ENCODE results near the gene KLHL35.

KLHL35 gene

GRCh38 chr11:75403037-75403436 is 30.0 kb downstream of the KLHL35 start:
- Histone ChIP-seq H3K27me3 (ENCODE audit: control insufficient read depth, insufficient read depth, low read length) (no peaks in the 10 kb centered on the region), H3K4me1 (ENCODE audit: control insufficient read depth, insufficient read depth, low read length) (peaks cover 6% of the 10 kb centered on the region), H3K27ac (ENCODE audit: low read depth, low read length) (no peak overlapping the region), H3K9ac (ENCODE audit: low read length) (no peak overlapping the region), H3K4me3 (ENCODE audit: low read length) (no peak overlapping the region), H3K36me3 (ENCODE audit: control insufficient read depth, insufficient read depth, low read length) (peaks cover 32% of the 10 kb centered on the region)

DNA sequence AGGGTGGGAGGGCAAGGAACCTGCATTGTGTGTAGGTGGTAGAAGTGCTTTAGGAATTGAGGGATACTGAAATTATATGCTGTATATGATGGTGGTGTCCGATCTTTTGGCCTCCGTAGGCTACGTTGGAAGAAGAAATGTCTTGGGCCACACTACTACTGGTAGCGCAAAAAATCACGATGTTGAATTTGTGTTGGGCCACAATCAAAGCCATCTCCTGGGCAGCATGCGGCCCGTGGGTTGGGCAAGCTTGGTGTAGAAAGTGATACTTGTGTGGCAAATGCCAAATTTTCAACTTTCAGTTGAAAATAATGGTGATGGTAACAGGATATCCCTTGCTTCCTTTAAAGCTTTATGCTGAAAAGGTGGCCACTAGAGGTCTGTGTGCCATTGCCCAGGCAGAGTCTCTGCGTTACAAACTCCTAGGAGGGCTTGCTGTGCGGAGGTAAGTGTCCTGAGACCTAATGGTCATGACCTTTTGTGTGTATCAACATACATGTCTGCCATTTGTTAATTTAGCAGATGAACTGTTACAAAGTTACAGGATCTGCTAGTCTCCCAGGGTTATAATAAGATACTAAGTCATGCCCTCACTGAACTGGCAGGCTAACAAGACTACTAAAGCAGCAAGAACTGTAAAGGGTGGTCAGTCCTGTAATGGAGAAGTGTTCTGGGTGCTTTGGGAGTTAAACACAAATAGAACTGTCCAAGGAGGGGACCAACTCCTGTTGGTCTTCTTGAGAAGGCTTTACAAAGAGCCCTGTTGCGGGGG is 30.8 kb downstream of the KLHL35 start:
- Histone ChIP-seq H3K36me3 (ENCODE audit: control insufficient read depth, insufficient read depth, low read length) (peaks cover 32% of the 10 kb centered on the region), H3K4me3 (ENCODE audit: low read length) (no peak overlapping the region), H3K4me1 (ENCODE audit: control insufficient read depth, insufficient read depth, low read length) (peaks cover 6% of the 10 kb centered on the region), H3K27me3 (ENCODE audit: control insufficient read depth, insufficient read depth, low read length) (no peaks in the 10 kb centered on the region), H3K27ac (ENCODE audit: low read depth, low read length) (no peak overlapping the region), H3K9ac (ENCODE audit: low read length) (no peak overlapping the region)

- no peaks in the 10 kb centered on the region for H3K27me3 ChIP-seq (ENCODE audit: control insufficient read depth, insufficient read depth, low read length)
- H3K36me3 ChIP-seq (ENCODE audit: control insufficient read depth, insufficient read depth, low read length), result peaks cover 21% of the 10 kb centered on the region
- H3K9ac ChIP-seq (ENCODE audit: low read length), result peak overlapping the region; percentile 63
- H3K4me1 ChIP-seq (ENCODE audit: control insufficient read depth, insufficient read depth, low read length), result peaks cover 6% of the 10 kb centered on the region
- peak overlapping the region; percentile 93 for H3K27ac ChIP-seq (ENCODE audit: low read depth, low read length)
- peak overlapping the region; percentile 80 for H3K4me3 ChIP-seq (ENCODE audit: low read length)
These were observed 32.7 kb downstream of the KLHL35 start for GRCh38 chr11:75400146-75400865.

GRCh38 chr11:75399344-75400145 is 33.5 kb downstream of the KLHL35 start, which contains the start of gene RPS3:
Gene RPS3 (plus strand): TSS chr11:75399518. CDS start chr11:75399548, 30 bp downstream.
- Histone ChIP-seq H3K4me3 (ENCODE audit: low read length) (peak within 1 kb of the TSS; percentile 80), H3K27ac (ENCODE audit: low read depth, low read length) (peak within 1 kb of the TSS; percentile 93), H3K27me3 (ENCODE audit: control insufficient read depth, insufficient read depth, low read length) (no peaks in the 10 kb centered on the region), H3K4me1 (ENCODE audit: control insufficient read depth, insufficient read depth, low read length) (peaks cover 6% of the 10 kb centered on the region), H3K9ac (ENCODE audit: low read length) (peak within 1 kb of the TSS; percentile 63), H3K36me3 (ENCODE audit: control insufficient read depth, insufficient read depth, low read length) (peaks cover 20% of the 10 kb centered on the region)

GRCh38 chr11:75398906-75399305 is 34.1 kb downstream of the KLHL35 start:
- Histone ChIP-seq H3K4me1 (ENCODE audit: control insufficient read depth, insufficient read depth, low read length) (peaks cover 6% of the 10 kb centered on the region), H3K4me3 (ENCODE audit: low read length) (no peak overlapping the region), H3K9ac (ENCODE audit: low read length) (no peak overlapping the region), H3K27me3 (ENCODE audit: control insufficient read depth, insufficient read depth, low read length) (no peaks in the 10 kb centered on the region), H3K27ac (ENCODE audit: low read depth, low read length) (no peak overlapping the region), H3K36me3 (ENCODE audit: control insufficient read depth, insufficient read depth, low read length) (peaks cover 15% of the 10 kb centered on the region)

- H3K4me1 ChIP-seq (ENCODE audit: control insufficient read depth, insufficient read depth, low read length), result no peaks in the 10 kb centered on the region
- no peaks in the 10 kb centered on the region for H3K36me3 ChIP-seq (ENCODE audit: control insufficient read depth, insufficient read depth, low read length)
- no peak overlapping the region for H3K9ac ChIP-seq (ENCODE audit: low read length)
- H3K27ac ChIP-seq (ENCODE audit: low read depth, low read length), result no peak overlapping the region
- no peak overlapping the region for H3K4me3 ChIP-seq (ENCODE audit: low read length)
- H3K27me3 ChIP-seq (ENCODE audit: control insufficient read depth, insufficient read depth, low read length), result no peaks in the 10 kb centered on the region
These were observed 38.7 kb downstream of the KLHL35 start for GRCh38 chr11:75394085-75394840.

GRCh38 chr11:75389925-75390324 is 43.1 kb downstream of the KLHL35 start:
- no peak overlapping the region for H3K27ac ChIP-seq (ENCODE audit: low read depth, low read length)
- no peaks in the 10 kb centered on the region for H3K27me3 ChIP-seq (ENCODE audit: control insufficient read depth, insufficient read depth, low read length)
- no peak overlapping the region for H3K9ac ChIP-seq (ENCODE audit: low read length)
- H3K4me3 ChIP-seq (ENCODE audit: low read length), result no peak overlapping the region
- H3K4me1 ChIP-seq (ENCODE audit: control insufficient read depth, insufficient read depth, low read length), result no peaks in the 10 kb centered on the region
- H3K36me3 ChIP-seq (ENCODE audit: control insufficient read depth, insufficient read depth, low read length), result no peaks in the 10 kb centered on the region

DNA sequence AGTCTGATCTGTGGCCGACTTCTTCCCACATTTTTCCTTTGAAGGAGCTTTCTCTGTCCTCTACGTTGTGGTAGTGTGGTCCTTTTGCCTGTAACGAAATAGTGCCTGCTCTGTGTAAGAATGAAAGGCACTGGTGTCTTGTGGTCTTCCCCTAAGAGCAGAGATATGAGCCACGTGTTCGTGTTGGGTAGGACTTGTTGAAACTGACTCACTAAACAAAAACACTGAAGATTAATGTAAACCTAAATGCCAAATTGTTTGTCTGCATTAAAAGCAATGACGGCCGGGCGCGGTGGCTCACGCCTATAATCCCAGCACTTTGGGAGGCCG is 43.8 kb downstream of the KLHL35 start:
- Histone ChIP-seq H3K4me3 (ENCODE audit: low read length) (no peak overlapping the region), H3K4me1 (ENCODE audit: control insufficient read depth, insufficient read depth, low read length) (no peaks in the 10 kb centered on the region), H3K36me3 (ENCODE audit: control insufficient read depth, insufficient read depth, low read length) (no peaks in the 10 kb centered on the region), H3K27ac (ENCODE audit: low read depth, low read length) (no peak overlapping the region), H3K27me3 (ENCODE audit: control insufficient read depth, insufficient read depth, low read length) (no peaks in the 10 kb centered on the region), H3K9ac (ENCODE audit: low read length) (no peak overlapping the region)

DNA sequence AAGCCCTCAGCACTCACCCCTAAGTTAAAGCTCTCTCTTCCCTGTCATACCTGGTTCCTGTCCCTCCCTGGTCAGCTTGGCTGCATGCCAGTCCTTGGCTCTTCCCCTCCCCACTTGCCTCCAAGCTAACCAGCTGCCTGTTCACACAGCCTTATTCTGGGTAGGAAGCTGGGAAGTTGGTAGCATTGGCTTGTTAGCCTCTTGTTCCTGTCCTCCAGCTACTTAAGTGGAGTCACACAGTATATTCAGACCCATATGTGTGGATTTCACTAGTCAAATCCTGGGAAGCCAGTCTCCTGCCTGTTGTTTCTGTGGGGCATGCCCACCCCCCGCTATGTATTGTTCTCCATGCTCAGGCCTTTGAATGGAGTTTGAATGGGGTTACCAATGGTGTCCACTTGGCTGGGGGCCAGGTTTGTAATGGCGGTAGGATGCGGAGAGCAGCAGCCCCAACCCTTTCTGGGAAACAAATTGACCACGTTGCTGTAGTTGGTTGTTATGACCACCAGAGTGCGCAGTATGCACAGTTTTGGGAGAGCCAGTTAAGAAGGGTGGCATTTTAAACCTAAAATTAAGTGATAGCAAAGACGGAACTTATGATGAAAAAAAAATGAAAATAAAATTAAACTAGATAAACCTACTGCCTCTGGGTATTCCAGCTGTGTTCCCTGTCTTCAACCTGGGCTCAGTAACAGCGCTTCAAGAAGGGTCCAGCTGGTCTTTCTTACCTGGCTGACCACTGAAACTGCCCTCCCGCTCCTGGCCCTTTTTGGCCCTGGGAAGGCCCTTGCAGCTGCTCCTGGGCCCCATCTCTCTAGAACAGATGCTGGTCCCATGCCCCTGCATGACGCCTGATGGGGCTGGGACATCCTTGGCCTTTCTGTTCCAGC is 44.4 kb downstream of the KLHL35 start:
- no peaks in the 10 kb centered on the region for H3K36me3 ChIP-seq (ENCODE audit: control insufficient read depth, insufficient read depth, low read length)
- H3K4me3 ChIP-seq (ENCODE audit: low read length), result no peak overlapping the region

GRCh38 chr11:75387736-75388294 is 45.2 kb downstream of the KLHL35 start:
- H3K4me1 ChIP-seq (ENCODE audit: control insufficient read depth, insufficient read depth, low read length), result no peaks in the 10 kb centered on the region
- no peak overlapping the region for H3K27ac ChIP-seq (ENCODE audit: low read depth, low read length)
- no peak overlapping the region for H3K9ac ChIP-seq (ENCODE audit: low read length)
- no peaks in the 10 kb centered on the region for H3K27me3 ChIP-seq (ENCODE audit: control insufficient read depth, insufficient read depth, low read length)
- no peaks in the 10 kb centered on the region for H3K36me3 ChIP-seq (ENCODE audit: control insufficient read depth, insufficient read depth, low read length)
- no peak overlapping the region for H3K4me3 ChIP-seq (ENCODE audit: low read length)

More for the DNA sequence above, 44.4 kb downstream of the KLHL35 start:
- no peaks in the 10 kb centered on the region for H3K4me1 ChIP-seq (ENCODE audit: control insufficient read depth, insufficient read depth, low read length)
- no peaks in the 10 kb centered on the region for H3K27me3 ChIP-seq (ENCODE audit: control insufficient read depth, insufficient read depth, low read length)
- no peak overlapping the region for H3K9ac ChIP-seq (ENCODE audit: low read length)
- H3K27ac ChIP-seq (ENCODE audit: low read depth, low read length), result no peak overlapping the region
